Retinal pigment epithelial cell (primary cell): ENCODE measurements around the gene FZD2.
"Not testable (repeated sequence)": the region's sequence is repeated elsewhere in the genome, so short reads cannot be mapped to it uniquely, and the experiment has no call there.

Source experiments
- DNase-seq: peaks from one replicate; pipeline ENCODE4 v3.0.0-alpha.2; 2010; ENCODE audit warnings: low read depth
- H3K4me3 ChIP-seq: 2 replicates; pipeline ENCODE4 v1.5.1; 2011; ENCODE audit warnings: mild to moderate bottlenecking, low read length, control low read depth, moderate library complexity
- TF ChIP-seq, protein P1 (sequence below): conservative IDR thresholded peaks from 2 replicates; pipeline ENCODE4 v1.5.1; 2011; ENCODE audit warnings: low read depth, low read length, control low read depth, inconsistent platforms

Gene FZD2

GRCh38 chr17:44587339-44587738 lies 30.1 kb downstream of the FZD2 start:
- peak; percentile 100 for DNase-seq
- TF ChIP-seq, protein P1, sequence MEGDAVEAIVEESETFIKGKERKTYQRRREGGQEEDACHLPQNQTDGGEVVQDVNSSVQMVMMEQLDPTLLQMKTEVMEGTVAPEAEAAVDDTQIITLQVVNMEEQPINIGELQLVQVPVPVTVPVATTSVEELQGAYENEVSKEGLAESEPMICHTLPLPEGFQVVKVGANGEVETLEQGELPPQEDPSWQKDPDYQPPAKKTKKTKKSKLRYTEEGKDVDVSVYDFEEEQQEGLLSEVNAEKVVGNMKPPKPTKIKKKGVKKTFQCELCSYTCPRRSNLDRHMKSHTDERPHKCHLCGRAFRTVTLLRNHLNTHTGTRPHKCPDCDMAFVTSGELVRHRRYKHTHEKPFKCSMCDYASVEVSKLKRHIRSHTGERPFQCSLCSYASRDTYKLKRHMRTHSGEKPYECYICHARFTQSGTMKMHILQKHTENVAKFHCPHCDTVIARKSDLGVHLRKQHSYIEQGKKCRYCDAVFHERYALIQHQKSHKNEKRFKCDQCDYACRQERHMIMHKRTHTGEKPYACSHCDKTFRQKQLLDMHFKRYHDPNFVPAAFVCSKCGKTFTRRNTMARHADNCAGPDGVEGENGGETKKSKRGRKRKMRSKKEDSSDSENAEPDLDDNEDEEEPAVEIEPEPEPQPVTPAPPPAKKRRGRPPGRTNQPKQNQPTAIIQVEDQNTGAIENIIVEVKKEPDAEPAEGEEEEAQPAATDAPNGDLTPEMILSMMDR, result no peak
- H3K4me3 ChIP-seq, result no peak overlapping the region

- no peak for DNase-seq
- H3K4me3 ChIP-seq, result no peak overlapping the region
- TF ChIP-seq, protein P1, result no peak
Observed at GRCh38 chr17:44589316-44590071, 32.2 kb downstream of the FZD2 start.

DNA sequence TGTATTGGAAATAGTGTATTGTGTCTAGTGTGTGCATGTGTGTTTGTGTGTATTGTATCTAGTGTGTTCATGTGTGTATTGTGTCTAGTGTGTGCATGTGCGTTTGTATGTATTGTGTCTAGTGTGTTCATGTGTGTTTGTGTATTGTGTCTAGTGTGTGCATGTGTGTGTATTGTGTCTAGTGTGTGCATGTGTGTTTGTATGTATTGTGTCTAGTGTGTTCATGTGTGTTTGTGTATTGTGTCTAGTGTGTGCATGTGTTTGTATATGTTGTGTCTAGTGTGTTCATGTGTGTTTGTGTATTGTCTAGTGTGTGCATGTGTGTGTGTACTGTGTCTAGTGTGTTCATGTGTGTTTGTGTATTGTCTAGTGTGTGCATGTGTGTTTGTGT lies 32.8 kb downstream of the FZD2 start:
- H3K4me3 ChIP-seq, DNase-seq: not testable (repeated sequence)

GRCh38 chr17:44590762-44591161 lies 33.5 kb downstream of the FZD2 start:
- DNase-seq, H3K4me3 ChIP-seq: not testable (repeated sequence)

GRCh38 chr17:44591206-44591605 lies 33.9 kb downstream of the FZD2 start:
- no peak for DNase-seq
- H3K4me3 ChIP-seq, result no peak overlapping the region
- TF ChIP-seq, protein P1, result no peak

DNA sequence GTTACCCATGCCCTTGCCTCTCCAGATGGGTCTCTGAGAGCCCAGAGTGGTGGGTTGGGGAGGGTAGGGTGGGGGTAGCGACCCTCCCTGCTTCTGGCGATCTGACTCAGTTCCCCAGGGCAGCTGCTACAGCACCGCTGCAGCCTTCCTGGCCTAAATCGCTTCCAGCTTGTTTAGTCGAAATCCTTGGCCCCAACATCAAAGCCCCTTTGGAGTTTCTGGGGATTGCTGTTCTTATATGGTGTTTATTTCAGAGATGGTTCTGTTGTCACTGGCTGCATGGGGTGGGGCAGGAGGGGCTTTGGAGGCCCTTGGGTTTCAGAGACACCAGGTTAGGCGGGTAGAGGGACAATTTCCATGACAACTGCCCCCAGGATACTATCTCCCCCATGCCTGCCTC lies 35.9 kb downstream of the FZD2 start:
- DNase-seq, result no peak
- H3K4me3 ChIP-seq, result no peak overlapping the region
- TF ChIP-seq, protein P1, result no peak

- H3K4me3 ChIP-seq, result no peak overlapping the region
- DNase-seq, result peak; percentile 97
- TF ChIP-seq, protein P1, result no peak
Observed at GRCh38 chr17:44595216-44595775, 38.0 kb downstream of the FZD2 start.

- no peak overlapping the region for H3K4me3 ChIP-seq
- TF ChIP-seq, protein P1, result no peak
- DNase-seq, result no peak
Observed at GRCh38 chr17:44598329-44598728, 41.0 kb downstream of the FZD2 start.
